A549 (cell line): ENCODE results near the gene ASPG. TPM values are rescaled to one million over a fixed set of nuclear protein-coding genes. Genes with fewer than 3 reads are reported as not detected.

Experiments used
- ATAC-seq, 2 experiments: fragments of 200-7000 bp in 1 of 2; fragments of >200 bp in 1 of 2; cut with Nextera tagmentation in 1 of 2; cut with Tn5 transposase in 1 of 2; 3 replicates each; pipeline versions ENCODE4 v1.8.0 to v1.9.1; 2018 to 2020; ENCODE audit warnings: mild to moderate bottlenecking in 1 of 2, moderate library complexity in 1 of 2
- CTCF ChIA-PET: fragments of 300-600 bp; sonication (Branson Sonifier 250); formaldehyde crosslinking; extraction: SDS; loops from one replicate; lab custom pipeline; 2021; ENCODE audit warnings: antibody characterized with exemption, inconsistent platforms; lab: Yijun Ruan, JAX
- POLR2A ChIA-PET: fragments of 350-600 bp; formaldehyde crosslinking; extraction: SDS; loops from one replicate; lab custom pipeline; 2021; ENCODE audit warnings: antibody characterized with exemption, inconsistent platforms; lab: Yijun Ruan, JAX
- DNase-seq, 2 experiments: peaks; one replicate each; pipeline versions ENCODE4 v3.0.0 to v3.0.0-alpha.2; 2011 to 2016; ENCODE audit warnings: low read depth in 1 of 2, low spot score in 1 of 2
- FAIRE-seq: peaks from 2 replicates; lab custom pipeline; 2011; peaks lifted over from hg19 to GRCh38; lab: Jason Lieb, UNC
- H3K27ac ChIP-seq, 2 experiments: fragments of >200 bp; sonication (Bioruptor Twin); formaldehyde crosslinking; 3 replicates each; pipeline ENCODE4 v1.5.1; 2016 to 2017
- H3K4me1 ChIP-seq: fragments of >200 bp; sonication (Bioruptor Twin); formaldehyde crosslinking; 3 replicates; pipeline ENCODE4 v1.6.1; 2016
- H3K4me2 ChIP-seq: fragments of >200 bp; sonication (Bioruptor Twin); formaldehyde crosslinking; 3 replicates; pipeline ENCODE4 v1.6.1; 2016
- H3K4me3 ChIP-seq: fragments of >200 bp; sonication (Bioruptor Twin); formaldehyde crosslinking; 3 replicates; pipeline ENCODE4 v1.5.1; 2016
- H3K9me3 ChIP-seq: fragments of >200 bp; sonication (Bioruptor Twin); formaldehyde crosslinking; 3 replicates; pipeline ENCODE4 v1.6.1; 2016
- BHLHE40 ChIP-seq: IDR thresholded peaks from 2 replicates; pipeline ENCODE4 v1.6.1; 2012; ENCODE audit warnings: low read depth, low read length, inconsistent platforms
- CBX2 ChIP-seq: fragments of 200-600 bp; sonication (generic); IDR thresholded peaks from 2 replicates; pipeline ENCODE4 v1.6.1; 2016; ENCODE audit warnings: low read depth, mild to moderate bottlenecking, borderline replicate concordance
- CBX8 ChIP-seq: fragments of 200-600 bp; sonication (generic); IDR thresholded peaks from 2 replicates; pipeline ENCODE4 v1.6.1; 2016
- CEBPB ChIP-seq, 2 experiments: fragments of >200 bp in 1 of 2; sonication (Bioruptor Twin) in 1 of 2; formaldehyde crosslinking in 1 of 2; IDR thresholded peaks; 2 replicates each; pipeline ENCODE4 v1.6.1; 2012 to 2016
- CTCF ChIP-seq: fragments of >200 bp; sonication (Bioruptor Twin); formaldehyde crosslinking; IDR thresholded peaks from 3 replicates; pipeline ENCODE4 v1.5.1; 2016
- EHF ChIP-seq: fragments of 250-450 bp; sonication (Bioruptor Pico); IDR thresholded peaks from 2 replicates; pipeline ENCODE4 v1.5.0; 2020; ENCODE audit warnings: mild to moderate bottlenecking
- ESRRA ChIP-seq: fragments of 150-350 bp; IDR thresholded peaks from 2 replicates; pipeline ENCODE4 v1.6.1; 2014; ENCODE audit warnings: mild to moderate bottlenecking, low read length, borderline replicate concordance
- FOSL2 ChIP-seq, 2 experiments: fragments of 450-650 bp in 1 of 2; fragments of >200 bp in 1 of 2; sonication (Bioruptor Twin) in 1 of 2; formaldehyde crosslinking; IDR thresholded peaks; 2 replicates each; pipeline versions ENCODE4 v1.5.0 to v1.6.1; 2016 to 2020; ENCODE audit warnings: mild to moderate bottlenecking in 1 of 2, moderate library complexity in 1 of 2
- HES2 ChIP-seq: fragments of >200 bp; sonication (Bioruptor Twin); formaldehyde crosslinking; IDR thresholded peaks from 2 replicates; pipeline ENCODE4 v1.6.1; 2016
- HEYL ChIP-seq: fragments of 250-450 bp; sonication (Bioruptor Pico); IDR thresholded peaks from 2 replicates; pipeline ENCODE4 v1.8.0; 2021; ENCODE audit warnings: mild to moderate bottlenecking, moderate library complexity
- HOXA7 ChIP-seq: fragments of 250-450 bp; sonication (Bioruptor Pico); IDR thresholded peaks from 2 replicates; pipeline ENCODE4 v1.5.0; 2020; ENCODE audit warnings: mild to moderate bottlenecking, moderate library complexity
- MAX ChIP-seq: IDR thresholded peaks from 2 replicates; pipeline ENCODE4 v1.6.1; 2012
- MAZ ChIP-seq: fragments of 150-350 bp; IDR thresholded peaks from 2 replicates; pipeline ENCODE4 v1.6.1; 2014; ENCODE audit warnings: antibody characterized with exemption, low read depth, low read length, borderline replicate concordance
- MYC ChIP-seq: IDR thresholded peaks from 2 replicates; pipeline ENCODE4 v1.6.1; 2012; ENCODE audit warnings: mild to moderate bottlenecking, inconsistent platforms, low read length, improper control_type of control experiment, borderline replicate concordance
- PBX3 ChIP-seq: IDR thresholded peaks from 2 replicates; pipeline ENCODE4 v1.6.1; 2012
- PHF8 ChIP-seq: fragments of 200-600 bp; sonication (generic); IDR thresholded peaks from 2 replicates; pipeline ENCODE4 v1.6.1; 2016; ENCODE audit warnings: low read depth, mild to moderate bottlenecking, antibody characterized with exemption, moderate library complexity, borderline replicate concordance
- RAD21 ChIP-seq, 2 experiments: fragments of >200 bp in 1 of 2; sonication (Bioruptor Twin) in 1 of 2; formaldehyde crosslinking in 1 of 2; IDR thresholded peaks in 1 of 2; conservative IDR thresholded peaks in 1 of 2; 2 replicates in 1 of 2; 3 replicates in 1 of 2; pipeline ENCODE4 v1.6.1; 2012 to 2018; ENCODE audit warnings: inconsistent platforms in 1 of 2
- RARB ChIP-seq: fragments of 250-450 bp; sonication (Bioruptor Pico); IDR thresholded peaks from 2 replicates; pipeline ENCODE4 v1.8.0; 2021; ENCODE audit warnings: mild to moderate bottlenecking, moderate library complexity
- REST ChIP-seq: fragments of 200-600 bp; sonication (generic); IDR thresholded peaks from 2 replicates; pipeline ENCODE4 v1.6.1; 2016; ENCODE audit warnings: antibody characterized with exemption, mild to moderate bottlenecking, moderate library complexity
- RFX5 ChIP-seq: fragments of 450-650 bp; IDR thresholded peaks from 2 replicates; pipeline ENCODE4 v1.7.1; 2014; ENCODE audit warnings: antibody characterized with exemption, mild to moderate bottlenecking, moderate library complexity
- TFCP2L1 ChIP-seq: fragments of 250-450 bp; sonication (Bioruptor Pico); IDR thresholded peaks from 2 replicates; pipeline ENCODE4 v1.5.0; 2021; ENCODE audit warnings: mild to moderate bottlenecking
- USF2 ChIP-seq: fragments of 450-650 bp; IDR thresholded peaks from 2 replicates; pipeline ENCODE4 v1.6.1; 2014; ENCODE audit warnings: antibody characterized with exemption
- ZFP36 ChIP-seq: fragments of 450-650 bp; IDR thresholded peaks from 2 replicates; pipeline ENCODE4 v1.6.1; 2014; ENCODE audit warnings: borderline replicate concordance; ENCODE audit not compliant: partially characterized antibody
- WGBS: methylation state at CpG from one replicate; pipeline ENCODE4 v1.1.6; 2017; ENCODE audit errors: missing lambda C conversion rate; 5-methylcytosine and 5-hydroxymethylcytosine counted together
- polyA plus RNA-seq, 4 experiments: library from polyadenylated mRNA; depleted of rRNA in 3 of 4; stranded (reverse); fragments of >200 nt; fragmentation: RNase III in 1 of 4; extraction: RNeasy Plus Mini Kit Qiagen cat#74134 plus additional on column Dnase treatment in 1 of 4; gene quantifications; 2 replicates in 3 of 4; 3 replicates in 1 of 4; pipeline ENCODE4 v1.2.3, GENCODE V29; 2011 to 2017

Gene ASPG
- polyA plus RNA-seq, 2 of the 4 experiments (the other 2 are of a cell fraction) = not detected

GRCh38 chr14:104128981-104129380, 43.5 kb downstream of the ASPG start:
- no peaks in the 10 kb centered on the region for H3K4me1 ChIP-seq
- WGBS = 90% methylated on average over 1 of the region's 1 CpG
- CTCF ChIA-PET = interaction anchor here (0.6 to 5.0 kb wide), 9 partner anchors 8 to 444 kb away, joined by 3 to 24 read pairs (median 3); no protein-coding TSS in a partner anchor
- POLR2A ChIA-PET = no interaction called here
- DNase-seq (no peak), ATAC-seq (no peak), FAIRE-seq (no peak)
- peaks cover 58% of the 10 kb centered on the region for H3K9me3 ChIP-seq
- no peak overlapping the region for H3K4me2 ChIP-seq
- no peak for TF ChIP-seq ZFP36
- no peak for TF ChIP-seq RARB (CRISPR knock-in tag)
- TF ChIP-seq CBX8 = no peak
- no peak for TF ChIP-seq REST
- TF ChIP-seq RFX5 = no peak
- no peak for TF ChIP-seq FOSL2 (IDR thresholded peaks at IDR 0.05)
- no peak for TF ChIP-seq FOSL2 (CRISPR knock-in tag; IDR thresholded peaks at IDR 0.05)
- no peak for TF ChIP-seq USF2
- no peak for TF ChIP-seq TFCP2L1 (CRISPR knock-in tag)
- TF ChIP-seq MAX = no peak
- TF ChIP-seq PHF8 = no peak
- no peak for TF ChIP-seq EHF (CRISPR knock-in tag)
- TF ChIP-seq CEBPB (IDR thresholded peaks at IDR 0.05) = no peak
- TF ChIP-seq CTCF = no peak
- no peak for TF ChIP-seq HOXA7 (CRISPR knock-in tag)
- TF ChIP-seq MAZ = no peak
- no peak for TF ChIP-seq BHLHE40
- TF ChIP-seq PBX3 = no peak
- TF ChIP-seq ESRRA = no peak
- H3K27ac ChIP-seq = no peak overlapping the region
- no peak overlapping the region for H3K4me3 ChIP-seq

- no peaks in the 10 kb centered on the region for H3K4me1 ChIP-seq
- 67% methylated on average over 1 of the region's 1 CpG for WGBS
- ChIA-PET CTCF (interaction anchor here (1.0 to 5.0 kb wide), 4 partner anchors 8 to 52 kb away, joined by 3 to 25 read pairs (median 14); no protein-coding TSS in a partner anchor), POLR2A (no interaction called here)
- TF ChIP-seq CBX2 (no peak), RFX5 (no peak), HES2 (no peak), RAD21 (conservative IDR thresholded peaks at IDR 0.05 in 1 of 2, IDR thresholded peaks at IDR 0.05 in 1 of 2) (no peak), HEYL (CRISPR knock-in tag) (no peak), MYC (no peak)
- ATAC-seq = no peak
- no peak for FAIRE-seq
- no peak overlapping the region for H3K27ac ChIP-seq
- peaks cover 53% of the 10 kb centered on the region for H3K9me3 ChIP-seq
- no peak for DNase-seq
- H3K4me3 ChIP-seq = no peak overlapping the region
- no peak overlapping the region for H3K4me2 ChIP-seq
Measured at GRCh38 chr14:104129556-104129955, 44.1 kb downstream of the ASPG start.
